PC-3 (cell line): Measurements from ENCODE around the gene FCF1.

Experiments
- CTCF ChIP-seq: fragments of 300-600 bp; sonication (generic); conservative IDR thresholded peaks from 2 replicates; pipeline ENCODE4 v1.5.1; 2017; ENCODE audit warnings: antibody characterized with exemption, low read depth, mild to moderate bottlenecking, low read length
- EZH2 ChIP-seq: fragments of 300-600 bp; sonication (generic); IDR thresholded peaks from one replicate; pipeline ENCODE4 v1.6.1; 2017; ENCODE audit warnings: antibody characterized with exemption, mild to moderate bottlenecking, low read length; ENCODE audit not compliant: unreplicated experiment

DNA sequence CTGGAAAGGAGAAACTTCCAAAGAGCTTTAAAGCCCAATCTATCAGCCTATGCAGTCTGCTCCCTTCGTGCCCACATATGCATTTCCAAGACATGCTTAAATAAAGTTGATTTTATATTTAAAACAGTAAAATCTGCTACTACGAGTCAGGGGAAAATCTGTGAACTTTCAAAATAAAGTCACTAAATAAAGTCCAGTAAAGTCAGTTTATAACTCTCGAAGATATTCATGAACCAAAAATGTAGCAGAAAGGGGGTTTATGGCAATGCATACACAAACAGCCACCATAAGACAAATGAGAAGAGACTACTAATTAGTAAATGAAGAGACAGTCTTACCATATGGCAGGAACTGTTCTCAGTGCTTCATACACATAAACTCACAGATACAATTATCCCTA is 19.8 kb upstream of the FCF1 start:
- no peak for TF ChIP-seq CTCF
- no peak for TF ChIP-seq EZH2
